ENCODE measurements around the gene AGMO. TPM values are rescaled to one million over a fixed set of nuclear protein-coding genes. Genes with fewer than 3 reads are reported as not detected.
"Not testable (repeated sequence)": the region's sequence is repeated elsewhere in the genome, so short reads cannot be mapped to it uniquely, and the experiment has no call there.

The AGMO gene
- total RNA-seq, 3 donors from 2014 or later = 1.4 to 4.3 (median 1.6) TPM

- Histone ChIP-seq H3K4me1 (no peaks in the 10 kb centered on the region), H3K4me3 (peak overlapping the region in 2 of 3 donors; percentile 21 to 44), H3K36me3 (no peaks in the 10 kb centered on the region), H3K27ac (peak overlapping the region in 1 of 2 donors; percentile 34), H3K27me3 (no peaks in the 10 kb centered on the region), H3K9me3 (no peaks in the 10 kb centered on the region)
- no peak for DNase-seq (ENCODE audit: low spot score in 2 of 2)
- TF ChIP-seq POLR2AphosphoS5 (IDR thresholded peaks at IDR 0.05) = no peak
- TF ChIP-seq CTCF (IDR thresholded peaks at IDR 0.05) = no peak
- no peak for TF ChIP-seq POLR2A (IDR thresholded peaks at IDR 0.05)
- intact Hi-C loops (cut with DNase I; ENCODE audit: low total_unique reads) = no loop called here
Observed at GRCh38 chr7:15557186-15557585, 4.6 kb downstream of the AGMO start.

- H3K9me3 ChIP-seq = no peaks in the 10 kb centered on the region
- no peaks in the 10 kb centered on the region for H3K4me1 ChIP-seq
- no peaks in the 10 kb centered on the region for H3K36me3 ChIP-seq
- H3K27ac ChIP-seq = peak overlapping the region in 1 of 2 donors; percentile 34
- intact Hi-C loops (cut with DNase I; ENCODE audit: low total_unique reads) = no loop called here
- DNase-seq (ENCODE audit: low spot score in 2 of 2) = no peak
- H3K4me3 ChIP-seq = peak overlapping the region in 2 of 3 donors; percentile 21 to 44
- TF ChIP-seq POLR2AphosphoS5 (IDR thresholded peaks at IDR 0.05) (no peak), POLR2A (IDR thresholded peaks at IDR 0.05) (no peak), CTCF (IDR thresholded peaks at IDR 0.05) (no peak)
- no peaks in the 10 kb centered on the region for H3K27me3 ChIP-seq
Observed at GRCh38 chr7:15556339-15557105, 5.3 kb downstream of the AGMO start.

- no peak for DNase-seq (ENCODE audit: low spot score in 2 of 2)
- Histone ChIP-seq H3K4me1 (no peaks in the 10 kb centered on the region), H3K27me3 (no peaks in the 10 kb centered on the region), H3K27ac (no peak overlapping the region), H3K9me3 (no peaks in the 10 kb centered on the region), H3K4me3 (no peak overlapping the region), H3K36me3 (no peaks in the 10 kb centered on the region)
- intact Hi-C loops (cut with DNase I; ENCODE audit: low total_unique reads) = no loop called here
- TF ChIP-seq CTCF (IDR thresholded peaks at IDR 0.05) (no peak), POLR2A (IDR thresholded peaks at IDR 0.05) (no peak), POLR2AphosphoS5 (IDR thresholded peaks at IDR 0.05) (no peak)
Observed at GRCh38 chr7:15555381-15555859, 6.4 kb downstream of the AGMO start.

GRCh38 chr7:15554744-15555143, 7.1 kb downstream of the AGMO start:
- H3K36me3 ChIP-seq = no peaks in the 10 kb centered on the region
- no peaks in the 10 kb centered on the region for H3K4me1 ChIP-seq
- no peak overlapping the region for H3K4me3 ChIP-seq
- TF ChIP-seq POLR2AphosphoS5 (IDR thresholded peaks at IDR 0.05) = no peak
- TF ChIP-seq CTCF (IDR thresholded peaks at IDR 0.05) = no peak
- no peaks in the 10 kb centered on the region for H3K9me3 ChIP-seq
- DNase-seq (ENCODE audit: low spot score in 2 of 2) = no peak
- H3K27ac ChIP-seq = no peak overlapping the region
- intact Hi-C loops (cut with DNase I; ENCODE audit: low total_unique reads) = no loop called here
- no peaks in the 10 kb centered on the region for H3K27me3 ChIP-seq

GRCh38 chr7:15554081-15554480, 7.7 kb downstream of the AGMO start:
- intact Hi-C loops (cut with DNase I; ENCODE audit: low total_unique reads) = no loop called here
- Histone ChIP-seq H3K36me3 (no peaks in the 10 kb centered on the region), H3K27me3 (no peaks in the 10 kb centered on the region), H3K9me3 (no peaks in the 10 kb centered on the region), H3K27ac (no peak overlapping the region), H3K4me1 (no peaks in the 10 kb centered on the region), H3K4me3 (no peak overlapping the region)
- no peak for DNase-seq (ENCODE audit: low spot score in 2 of 2)
- TF ChIP-seq CTCF (IDR thresholded peaks at IDR 0.05) (no peak), POLR2AphosphoS5 (IDR thresholded peaks at IDR 0.05) (no peak), POLR2A (IDR thresholded peaks at IDR 0.05) (no peak)

- H3K4me3 ChIP-seq = peak overlapping the region in 1 of 3 donors; percentile 40
- H3K9me3 ChIP-seq; H3K4me1 ChIP-seq; H3K27ac ChIP-seq; H3K27me3 ChIP-seq; intact Hi-C loops (cut with DNase I; ENCODE audit: low total_unique reads); DNase-seq (ENCODE audit: low spot score in 2 of 2); H3K36me3 ChIP-seq: not testable (repeated sequence)
Observed at GRCh38 chr7:15547320-15547719, 14.5 kb downstream of the AGMO start.

Data from breast epithelium (tissue), 4 donors.